TTC549 (cell line): ENCODE results near the gene GNAS.
"Not testable (repeated sequence)": the region's sequence is repeated elsewhere in the genome, so short reads cannot be mapped to it uniquely, and the experiment has no call there.

Experiments
- FAIRE-seq: peaks from 2 replicates; lab custom pipeline; 2012; peaks lifted over from hg19 to GRCh38; lab: Jason Lieb, UNC

GNAS gene

DNA sequence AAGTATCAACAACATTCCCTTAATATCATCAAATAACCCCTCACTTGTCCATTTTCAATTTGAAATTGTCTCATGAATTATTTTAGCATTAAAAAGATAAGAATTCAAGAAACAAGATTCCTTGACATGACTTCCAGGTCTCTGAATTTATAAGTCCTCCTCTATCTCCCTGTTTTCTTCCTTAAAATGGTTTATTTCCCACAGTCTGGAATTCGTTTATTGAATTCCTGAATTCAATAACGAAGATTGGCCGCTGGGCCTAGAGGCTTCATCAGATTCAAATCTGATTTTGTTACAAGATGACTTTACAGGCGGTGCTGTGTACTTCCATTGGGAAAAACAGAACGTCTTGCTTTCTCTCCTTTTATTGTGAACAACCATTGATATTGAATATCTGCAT lies 79.7 kb downstream of the GNAS start:
- no peak for FAIRE-seq

DNA sequence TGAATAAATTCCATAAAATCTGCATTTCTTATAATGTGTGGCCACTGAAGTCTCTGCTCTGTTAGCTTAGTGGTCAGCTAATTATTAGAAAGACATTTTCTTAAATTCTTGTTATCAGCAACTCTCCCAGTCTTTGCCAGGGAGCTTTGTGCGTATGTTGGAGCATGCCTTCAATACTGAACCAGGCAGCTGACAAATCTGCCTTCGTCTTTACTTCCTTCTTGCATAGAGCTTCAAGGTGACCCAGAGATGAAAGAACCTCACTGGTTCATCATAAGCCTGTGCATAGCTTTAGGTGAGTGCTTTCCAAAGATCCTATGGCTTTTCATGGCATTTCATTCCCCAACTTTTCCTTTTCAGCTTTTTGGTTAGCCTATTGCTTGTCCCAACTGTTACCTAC lies 85.6 kb downstream of the GNAS start:
- no peak for FAIRE-seq

DNA sequence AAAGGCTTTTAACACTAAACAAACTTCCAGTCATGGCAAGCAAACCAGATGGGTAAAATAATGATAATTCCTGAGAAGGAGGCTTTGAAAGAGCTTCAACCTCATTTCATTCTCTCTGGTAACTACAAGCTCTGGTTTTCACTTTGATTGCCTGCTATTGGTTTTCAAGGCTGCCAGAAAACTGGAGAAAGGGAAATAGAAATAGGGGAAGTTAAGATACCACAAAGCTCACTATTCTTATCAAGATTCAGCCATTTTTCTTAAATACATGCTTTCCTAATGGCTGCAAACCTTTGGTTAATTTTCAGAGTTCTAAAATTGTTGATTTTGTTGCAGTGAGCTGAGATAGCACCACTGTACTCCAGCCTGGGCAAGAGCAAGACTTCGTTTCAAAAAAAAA lies 86.0 kb downstream of the GNAS start:
- no peak for FAIRE-seq

DNA sequence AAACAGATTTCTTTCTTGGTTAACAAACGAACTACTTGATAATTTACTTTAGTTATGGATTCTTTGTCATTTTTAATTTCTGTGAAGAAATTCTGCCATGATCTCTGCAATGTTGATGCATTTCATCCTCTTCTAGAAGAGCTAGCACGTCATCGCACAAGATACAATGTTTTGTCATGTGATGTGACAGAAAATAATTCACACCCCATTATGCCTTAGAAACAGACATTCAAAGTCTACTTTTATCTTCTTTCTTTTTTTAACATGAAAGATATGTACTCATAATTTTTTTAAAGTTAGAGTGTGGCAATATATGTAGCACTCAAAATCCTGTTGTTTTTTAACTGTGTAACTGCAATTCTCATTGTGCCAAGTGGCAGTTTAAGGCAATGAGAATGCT lies 89.0 kb downstream of the GNAS start:
- FAIRE-seq: no peak

DNA sequence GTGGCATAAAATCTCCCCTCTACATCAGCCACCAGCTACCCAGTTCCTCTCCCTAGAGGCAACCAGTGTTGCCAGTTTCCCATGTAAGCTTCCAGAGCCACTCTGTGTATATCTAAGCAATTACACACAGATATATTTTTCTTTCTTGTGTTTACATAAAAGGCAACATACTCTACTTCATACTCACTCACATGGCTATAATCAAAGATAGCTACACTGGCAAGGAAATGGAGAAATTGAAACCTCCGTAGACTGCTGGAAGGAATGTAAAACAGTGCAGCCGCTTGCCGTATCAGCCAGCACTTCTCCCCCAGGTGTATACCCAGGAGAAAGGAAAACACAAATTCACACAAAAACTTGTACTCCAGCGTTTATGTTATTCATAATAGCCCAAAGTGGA lies 90.0 kb downstream of the GNAS start:
- no peak for FAIRE-seq

DNA sequence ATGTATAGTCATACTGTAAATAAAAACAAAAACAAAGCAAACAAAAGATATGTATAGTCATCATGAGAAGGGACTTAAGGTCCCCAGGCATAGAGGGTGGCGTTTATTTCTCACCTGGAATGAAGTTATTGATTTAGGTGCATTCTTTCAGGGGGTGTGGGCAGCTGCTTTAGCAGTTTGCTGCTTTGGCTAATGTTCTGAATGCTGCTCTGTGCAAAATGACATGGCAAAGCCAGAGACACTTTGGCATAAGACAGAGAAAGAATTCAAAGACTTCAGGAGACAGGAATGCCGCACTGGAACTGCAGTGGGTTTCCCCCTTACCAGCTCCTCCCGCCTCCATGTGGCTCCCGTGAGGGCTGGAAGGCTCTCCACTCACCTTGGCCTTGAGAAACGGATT lies 92.1 kb downstream of the GNAS start:
- no peak for FAIRE-seq

DNA sequence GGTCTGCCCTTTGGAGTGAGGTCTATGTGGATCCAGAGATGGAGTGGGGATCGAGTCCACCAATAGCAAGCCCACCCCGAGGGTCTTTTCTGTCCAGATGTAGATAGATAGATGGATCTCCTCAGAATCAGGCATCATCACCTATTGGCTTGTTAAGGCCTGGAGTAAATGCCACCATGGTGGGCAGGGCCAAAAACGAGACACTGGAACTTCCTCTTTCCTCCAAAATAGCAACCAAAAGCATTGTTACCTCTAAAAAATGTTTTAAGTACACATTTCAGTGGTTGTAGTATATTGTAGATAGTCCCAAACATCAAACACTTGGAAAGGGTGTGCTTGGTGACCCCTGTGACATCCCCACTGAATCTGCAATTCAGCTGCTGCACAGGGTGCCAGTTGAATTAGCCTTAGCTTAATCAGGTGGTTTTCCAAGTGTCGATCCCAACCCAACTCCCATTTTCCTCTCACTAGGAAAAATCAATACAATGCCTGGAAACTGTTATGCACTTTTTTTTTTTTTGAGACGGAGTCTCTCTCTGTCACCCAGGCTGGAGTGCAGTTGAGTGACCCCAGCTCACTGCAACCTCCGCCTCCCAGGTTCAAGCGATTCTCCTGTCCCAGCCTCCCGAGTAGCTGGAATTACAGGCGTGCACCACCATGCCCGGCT lies 93.6 kb downstream of the GNAS start:
- FAIRE-seq: no peak

DNA sequence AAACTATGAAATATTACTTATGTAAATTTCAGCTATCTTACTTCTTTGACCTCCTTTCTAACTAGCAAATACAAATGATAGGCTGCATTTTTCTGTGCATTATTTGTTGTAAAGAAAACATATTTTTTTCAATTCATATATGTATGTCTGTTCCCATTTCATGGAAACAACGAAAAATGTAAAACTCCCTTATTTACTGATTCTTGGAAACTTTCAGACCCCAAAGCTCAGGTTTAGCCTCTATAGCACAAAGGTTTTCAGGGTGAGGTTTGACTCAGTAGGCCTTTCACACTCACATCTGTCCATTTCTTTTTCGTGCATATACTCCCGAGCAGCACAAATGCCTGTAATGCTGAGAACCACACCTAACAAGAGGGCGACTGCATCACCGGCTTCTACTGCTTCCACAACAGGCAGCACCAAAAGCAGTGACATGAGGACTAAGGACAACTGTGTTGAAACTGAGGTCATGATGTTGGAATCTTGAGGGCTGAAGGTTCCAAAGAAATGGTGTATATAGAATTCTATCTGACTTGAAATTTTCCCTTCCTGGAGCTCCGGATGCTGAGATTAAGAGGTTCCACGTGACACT lies 95.4 kb downstream of the GNAS start:
- not testable (repeated sequence) for FAIRE-seq

DNA sequence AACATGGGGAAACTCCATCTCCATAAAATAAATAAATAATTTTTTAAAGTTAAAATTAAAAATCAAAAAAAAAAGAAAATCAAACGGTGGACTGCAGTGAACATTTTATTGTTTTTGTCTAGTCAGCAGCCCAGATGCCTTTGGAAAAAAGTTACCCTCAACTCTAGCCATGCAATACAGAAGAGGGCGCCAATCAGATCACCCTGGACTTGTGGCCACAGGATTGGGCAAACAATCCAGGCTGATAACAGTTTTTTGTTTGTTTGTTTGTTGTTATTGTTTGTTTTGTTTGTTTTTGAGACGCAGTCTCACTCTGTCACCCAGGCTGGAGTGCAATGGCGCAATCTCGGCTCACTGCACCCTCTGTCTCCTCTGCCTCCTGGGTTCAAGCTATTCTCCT lies 98.1 kb downstream of the GNAS start:
- FAIRE-seq: no peak

DNA sequence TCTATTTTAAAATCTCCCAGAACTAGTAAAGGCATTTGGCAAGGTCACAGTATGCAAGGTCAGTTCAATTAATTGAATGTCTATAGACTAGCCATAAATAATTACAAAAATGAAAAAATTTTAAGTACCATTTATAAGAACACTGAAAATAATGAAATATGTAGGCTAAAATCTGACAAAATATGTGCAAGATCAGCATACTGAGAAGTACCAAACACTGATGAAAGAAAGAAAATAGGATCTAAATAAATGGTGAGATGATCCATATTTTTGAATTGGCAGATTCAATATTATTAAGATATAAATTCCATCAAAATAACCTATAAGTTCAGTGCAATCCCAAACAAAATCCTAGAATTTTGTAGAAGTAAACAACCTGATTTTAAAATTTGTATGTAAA lies 100.5 kb downstream of the GNAS start:
- FAIRE-seq: no peak

DNA sequence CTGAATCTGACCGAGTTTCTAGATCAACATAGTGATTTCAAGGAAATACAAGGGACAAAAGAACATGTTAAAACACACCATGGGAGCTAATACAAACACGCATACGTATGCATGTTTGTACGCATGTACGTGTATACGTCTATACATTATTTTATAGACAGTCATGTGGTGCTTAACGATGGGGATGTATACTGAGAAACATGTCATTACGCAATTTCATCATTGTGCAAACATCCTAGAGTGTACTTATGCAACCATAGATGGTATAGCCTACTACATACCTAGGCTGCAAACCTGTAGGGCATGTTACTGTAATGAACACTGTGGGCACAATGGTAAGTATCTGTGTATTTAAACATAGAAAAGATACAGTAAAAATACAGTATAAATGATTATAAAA lies 103.6 kb downstream of the GNAS start:
- FAIRE-seq: no peak

DNA sequence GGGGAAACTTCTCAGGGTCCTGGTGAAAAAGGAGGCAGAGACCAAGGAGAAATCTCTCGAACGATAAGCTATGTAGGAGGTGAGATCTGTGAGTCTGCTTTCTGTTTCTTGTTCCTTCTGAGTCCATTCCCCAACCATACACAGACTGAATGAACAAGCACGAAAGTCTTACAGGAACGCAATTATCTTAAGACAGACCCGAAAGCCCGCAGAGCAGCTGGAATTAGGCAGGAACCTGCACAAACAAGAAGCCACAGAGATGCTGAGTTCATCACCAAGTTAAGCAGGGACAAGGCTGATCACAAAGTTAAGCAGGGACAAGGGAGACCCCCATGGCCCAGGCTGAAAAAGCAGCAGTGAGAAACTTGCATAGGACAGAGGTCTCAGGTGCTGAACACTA lies 107.1 kb downstream of the GNAS start:
- FAIRE-seq: no peak
